ENCODE results near the gene DDIT3. TPM values are rescaled to one million over a fixed set of nuclear protein-coding genes. Genes with fewer than 3 reads are reported as not detected.
A peak's percentile ranks its signal among the peaks of the same experiment; 100 is the strongest.

The DDIT3 gene
- total RNA-seq, 1 experiment from 2014 or later, result 17.1 TPM

- Histone ChIP-seq H3K27me3 (no peaks in the 10 kb centered on the region; the same call in 1 of the 2 replicates), H3K9me3 (no peaks in the 10 kb centered on the region), H3K4me3 (no peak within 1 kb of the TSS), H3K36me3 (peaks cover 9% of the 10 kb centered on the region)
- DNase-seq, result peak; percentile 21
Measured at GRCh38 chr12:57549909-57550640, 29.8 kb upstream of the DDIT3 start, which contains the start of gene KIF5A. KIF5A (plus strand) TSS chr12:57550044; CDS start chr12:57550272, 228 bp downstream.

- Histone ChIP-seq H3K4me3 (no peak overlapping the region), H3K9me3 (no peaks in the 10 kb centered on the region)
- DNase-seq, result no peak
Measured at GRCh38 chr12:57549203-57549908, 29.0 kb upstream of the DDIT3 start.

DNA sequence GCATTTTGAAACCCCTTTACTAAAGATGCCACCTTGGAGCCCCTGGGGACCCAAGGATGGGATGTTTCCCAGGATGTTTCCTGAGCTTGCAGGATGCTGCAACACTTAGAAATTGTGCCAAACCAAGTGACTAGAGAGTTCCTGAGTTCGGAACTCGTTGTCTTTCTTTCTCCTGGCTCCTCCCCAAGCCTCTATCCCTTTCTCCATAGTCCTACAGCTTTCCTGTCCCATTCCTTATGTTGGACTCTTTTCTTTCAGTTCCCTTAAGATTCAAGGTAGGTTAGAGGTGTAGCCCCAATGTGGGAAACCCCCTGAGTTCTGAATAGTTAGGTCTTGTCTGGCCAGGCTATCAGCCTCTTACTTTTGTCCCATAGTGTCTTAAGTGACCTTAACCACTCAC, 28.2 kb upstream of the DDIT3 start:
- H3K4me3 ChIP-seq, result no peak overlapping the region
- DNase-seq, result no peak
- no peaks in the 10 kb centered on the region for H3K9me3 ChIP-seq
- peaks cover 14% of the 10 kb centered on the region for H3K36me3 ChIP-seq
- H3K27me3 ChIP-seq, result no peaks in the 10 kb centered on the region

More at GRCh38 chr12:57549203-57549908, 29.0 kb upstream of the DDIT3 start:
- Histone ChIP-seq H3K27me3 (no peaks in the 10 kb centered on the region; the same call in 1 of the 2 replicates), H3K36me3 (peaks cover 13% of the 10 kb centered on the region)

DNA sequence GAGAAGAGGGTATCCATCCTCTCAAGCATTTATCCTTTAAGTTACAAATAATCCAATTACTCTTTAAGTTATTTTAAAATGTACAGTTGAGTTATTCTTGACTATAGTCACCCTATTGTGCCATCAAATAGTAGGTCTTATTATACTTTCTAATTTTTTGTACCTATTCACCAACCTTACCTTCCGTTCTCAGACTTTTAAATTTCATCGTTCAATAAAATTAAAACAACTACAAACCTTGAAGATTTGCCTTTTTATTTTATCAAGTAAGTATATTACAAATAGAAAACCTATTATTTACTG, 27.6 kb upstream of the DDIT3 start:
- H3K9me3 ChIP-seq, result no peaks in the 10 kb centered on the region
- H3K36me3 ChIP-seq, result peaks cover 15% of the 10 kb centered on the region
- H3K27me3 ChIP-seq, result no peaks in the 10 kb centered on the region
- H3K4me3 ChIP-seq, result no peak overlapping the region
- DNase-seq, result no peak

DNA sequence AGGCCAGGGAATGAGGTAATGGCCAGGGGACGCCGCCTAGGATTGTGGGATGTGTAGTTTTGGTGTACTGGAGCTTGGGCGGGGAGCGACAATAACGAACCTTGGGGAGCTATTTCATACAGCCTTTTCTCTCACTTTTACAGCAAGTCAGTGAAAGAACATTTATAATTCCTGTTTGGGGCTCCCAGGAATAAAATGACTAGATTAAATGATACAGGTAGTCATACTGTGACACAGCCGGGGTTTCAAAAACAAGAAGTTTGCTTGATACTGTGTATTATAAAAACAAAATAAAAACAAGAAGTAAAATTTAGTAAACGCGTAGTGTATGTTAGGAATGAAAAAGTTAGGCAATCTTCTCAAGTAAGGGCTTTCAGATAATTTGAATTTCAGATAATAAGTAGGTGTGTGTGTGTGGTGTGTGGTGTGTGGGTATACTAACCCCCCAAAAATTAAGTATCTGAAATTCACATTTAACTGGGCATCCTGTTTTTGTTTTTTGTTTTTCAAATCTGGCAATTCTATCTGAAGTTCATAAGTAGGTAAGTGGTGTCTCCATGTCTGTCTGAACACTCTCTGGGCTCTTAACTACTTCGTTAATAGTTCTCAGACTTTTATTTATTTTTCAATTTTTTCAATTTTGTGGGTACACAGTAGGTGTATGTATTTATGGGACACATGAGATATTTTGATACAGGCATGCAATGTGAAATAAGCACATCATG, 27.1 kb upstream of the DDIT3 start:
- H3K36me3 ChIP-seq, result peaks cover 18% of the 10 kb centered on the region
- no peaks in the 10 kb centered on the region for H3K9me3 ChIP-seq
- DNase-seq, result no peak
- H3K4me3 ChIP-seq, result peak overlapping the region; percentile 91
- no peaks in the 10 kb centered on the region for H3K27me3 ChIP-seq

- Histone ChIP-seq H3K9me3 (no peaks in the 10 kb centered on the region), H3K27me3 (no peaks in the 10 kb centered on the region), H3K36me3 (peaks cover 25% of the 10 kb centered on the region), H3K4me3 (peak within 1 kb of the TSS; percentile 91)
- DNase-seq, result peak; percentile 98
Measured at GRCh38 chr12:57546438-57547287, 26.3 kb upstream of the DDIT3 start, which contains the start of gene DCTN2. DCTN2 (minus strand) TSS chr12:57547192; CDS start chr12:57547063, 129 bp downstream.

DNA sequence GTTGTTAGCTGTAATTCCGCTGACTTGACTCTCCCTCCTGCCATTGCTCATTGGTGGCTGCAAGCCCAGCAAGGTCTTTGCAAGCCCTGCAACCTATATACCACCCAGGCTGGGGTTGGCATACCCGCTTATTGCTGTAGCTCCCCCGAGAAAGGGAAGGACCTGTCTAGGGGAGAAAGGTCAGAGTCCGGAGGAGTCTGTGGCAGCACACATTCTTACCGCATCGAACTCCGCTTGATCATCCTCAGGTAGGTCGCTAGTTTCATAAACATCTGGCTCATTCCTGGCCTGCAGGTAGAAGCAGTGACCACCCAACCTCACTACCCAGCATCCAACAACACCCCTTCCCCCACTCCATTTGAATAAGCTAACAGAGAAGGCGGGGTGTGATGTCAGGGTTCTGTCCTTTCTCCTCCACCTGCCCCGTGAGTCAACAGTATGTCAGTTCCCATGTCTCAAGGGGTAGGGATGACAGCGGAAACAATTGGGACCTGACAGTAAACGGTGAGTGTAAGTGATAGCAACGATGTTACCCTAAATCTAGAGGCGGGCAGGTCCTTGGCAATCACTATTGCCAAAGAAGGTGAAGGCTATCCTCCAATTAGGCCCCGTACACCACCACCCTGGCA, 25.6 kb upstream of the DDIT3 start:
- Histone ChIP-seq H3K9me3 (no peaks in the 10 kb centered on the region), H3K27me3 (no peaks in the 10 kb centered on the region), H3K4me3 (peak overlapping the region; percentile 91), H3K36me3 (peaks cover 26% of the 10 kb centered on the region)
- no peak for DNase-seq

DNA sequence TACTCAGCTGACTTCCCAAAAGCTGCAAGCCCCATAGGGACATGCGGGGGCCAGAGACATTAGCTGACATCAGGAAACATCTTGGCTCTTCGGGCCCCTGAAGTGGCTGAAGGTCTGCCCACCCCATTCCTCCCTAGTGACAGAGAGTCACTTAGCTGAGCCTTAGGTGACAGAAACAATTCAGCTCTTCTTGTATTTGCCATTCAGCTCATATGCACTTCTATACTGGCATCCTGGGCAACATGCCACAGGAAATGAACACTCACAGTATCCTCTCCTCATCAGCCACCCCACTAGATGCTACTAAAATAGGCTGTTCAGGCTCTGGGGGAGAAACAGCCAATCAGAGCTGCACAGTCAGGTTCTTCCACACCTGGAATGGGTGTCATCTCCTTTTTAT, 23.3 kb upstream of the DDIT3 start:
- Histone ChIP-seq H3K36me3 (peaks cover 40% of the 10 kb centered on the region), H3K9me3 (no peaks in the 10 kb centered on the region), H3K27me3 (no peaks in the 10 kb centered on the region), H3K4me3 (no peak overlapping the region)
- DNase-seq, result no peak

DNA sequence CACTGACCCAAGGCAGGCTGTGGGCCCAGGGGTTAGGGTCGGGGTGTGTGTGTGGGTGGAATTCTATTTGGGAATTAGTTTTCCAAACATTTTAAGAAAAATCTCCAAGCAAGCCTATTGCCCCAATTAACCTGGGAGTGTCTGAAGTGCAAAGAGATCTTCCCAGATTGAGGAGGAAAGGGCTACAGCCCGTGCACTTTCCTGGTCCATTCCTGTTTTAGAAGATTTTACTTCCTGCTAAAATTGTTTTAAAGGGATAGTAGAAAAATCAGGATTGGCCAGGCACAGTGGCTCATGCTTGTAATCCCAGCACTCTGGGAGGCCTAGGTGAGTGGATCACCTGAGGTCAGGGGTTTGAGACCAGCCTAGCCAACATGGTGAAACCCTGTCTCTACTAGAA, 21.4 kb upstream of the DDIT3 start:
- Histone ChIP-seq H3K36me3 (peaks cover 41% of the 10 kb centered on the region), H3K4me3 (no peak overlapping the region), H3K27me3 (no peaks in the 10 kb centered on the region), H3K9me3 (no peaks in the 10 kb centered on the region)
- no peak for DNase-seq

DNA sequence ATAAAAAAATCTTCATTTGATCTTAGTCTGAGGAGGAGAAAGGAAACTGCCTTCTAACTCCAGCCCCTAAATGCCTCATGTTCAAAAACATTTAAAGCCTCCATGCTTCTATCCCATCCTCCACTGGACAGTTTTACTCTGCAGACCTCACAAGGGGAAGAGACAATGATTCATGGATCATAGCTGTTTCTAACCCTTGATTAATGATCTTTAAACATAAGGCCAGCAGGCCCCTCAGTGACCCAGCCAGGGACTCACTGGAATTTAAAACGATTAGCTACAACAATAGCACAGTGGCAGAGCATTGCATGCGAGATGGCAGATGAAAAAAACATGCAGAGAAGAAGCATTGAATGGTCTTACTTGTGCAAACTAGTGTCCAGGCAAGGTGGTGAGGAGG, 20.7 kb upstream of the DDIT3 start:
- no peak for DNase-seq
- Histone ChIP-seq H3K27me3 (no peaks in the 10 kb centered on the region), H3K36me3 (peaks cover 40% of the 10 kb centered on the region)

DNA sequence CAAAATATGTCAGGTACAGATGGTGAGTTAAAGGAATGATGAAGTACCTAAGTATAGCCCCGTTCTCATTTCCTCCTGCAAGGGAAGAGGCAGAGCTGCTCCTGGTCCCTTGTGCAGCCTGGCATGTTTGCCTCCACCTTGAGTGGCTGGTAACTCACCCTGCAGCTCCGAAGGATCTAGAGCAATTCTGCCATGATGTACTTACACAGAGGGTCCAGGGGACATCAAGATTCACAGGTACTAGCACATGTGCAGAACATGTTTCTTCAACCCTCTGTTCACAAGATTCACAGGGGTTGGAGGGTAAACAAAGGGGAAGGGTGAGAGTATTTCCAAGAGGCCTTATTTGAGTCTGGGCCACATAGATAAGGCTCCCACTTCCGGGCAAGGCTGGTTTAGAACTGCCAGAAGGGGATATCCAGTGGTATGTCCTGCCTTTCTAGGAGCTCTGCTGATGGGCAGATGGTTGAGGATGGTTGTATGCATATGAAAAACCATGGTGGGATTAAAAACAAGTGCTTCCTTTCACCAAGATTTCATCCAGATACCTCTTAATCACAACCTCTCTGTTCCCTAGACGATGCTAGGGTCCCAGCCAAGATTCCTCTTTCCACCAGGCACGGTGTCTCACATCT, 18.9 kb upstream of the DDIT3 start:
- H3K9me3 ChIP-seq, result no peaks in the 10 kb centered on the region
- H3K4me3 ChIP-seq, result no peak overlapping the region
- DNase-seq, result no peak
- H3K27me3 ChIP-seq, result no peaks in the 10 kb centered on the region
- peaks cover 39% of the 10 kb centered on the region for H3K36me3 ChIP-seq

More for the DNA sequence above, 20.7 kb upstream of the DDIT3 start:
- H3K9me3 ChIP-seq, result no peaks in the 10 kb centered on the region
- no peak overlapping the region for H3K4me3 ChIP-seq

DNA sequence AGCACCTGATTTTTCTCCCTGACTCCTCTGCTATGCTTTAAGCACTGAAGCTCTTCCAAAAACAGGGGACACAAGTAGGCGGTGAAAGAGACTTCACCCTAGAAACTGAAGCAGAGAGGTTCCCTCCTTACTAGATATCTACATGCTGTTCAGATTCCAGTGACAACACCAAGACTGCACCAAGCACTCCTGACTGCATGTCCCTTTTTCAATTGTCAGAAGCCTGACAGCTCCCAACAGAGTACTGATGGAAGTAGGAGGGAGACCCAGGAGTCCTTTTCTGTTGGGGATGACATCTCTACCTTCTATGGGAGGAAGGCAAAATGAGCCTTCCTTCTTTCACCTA, 16.3 kb upstream of the DDIT3 start:
- peaks cover 49% of the 10 kb centered on the region for H3K36me3 ChIP-seq
- no peak for DNase-seq
- no peaks in the 10 kb centered on the region for H3K27me3 ChIP-seq
- no peaks in the 10 kb centered on the region for H3K9me3 ChIP-seq
- no peak overlapping the region for H3K4me3 ChIP-seq

DNA sequence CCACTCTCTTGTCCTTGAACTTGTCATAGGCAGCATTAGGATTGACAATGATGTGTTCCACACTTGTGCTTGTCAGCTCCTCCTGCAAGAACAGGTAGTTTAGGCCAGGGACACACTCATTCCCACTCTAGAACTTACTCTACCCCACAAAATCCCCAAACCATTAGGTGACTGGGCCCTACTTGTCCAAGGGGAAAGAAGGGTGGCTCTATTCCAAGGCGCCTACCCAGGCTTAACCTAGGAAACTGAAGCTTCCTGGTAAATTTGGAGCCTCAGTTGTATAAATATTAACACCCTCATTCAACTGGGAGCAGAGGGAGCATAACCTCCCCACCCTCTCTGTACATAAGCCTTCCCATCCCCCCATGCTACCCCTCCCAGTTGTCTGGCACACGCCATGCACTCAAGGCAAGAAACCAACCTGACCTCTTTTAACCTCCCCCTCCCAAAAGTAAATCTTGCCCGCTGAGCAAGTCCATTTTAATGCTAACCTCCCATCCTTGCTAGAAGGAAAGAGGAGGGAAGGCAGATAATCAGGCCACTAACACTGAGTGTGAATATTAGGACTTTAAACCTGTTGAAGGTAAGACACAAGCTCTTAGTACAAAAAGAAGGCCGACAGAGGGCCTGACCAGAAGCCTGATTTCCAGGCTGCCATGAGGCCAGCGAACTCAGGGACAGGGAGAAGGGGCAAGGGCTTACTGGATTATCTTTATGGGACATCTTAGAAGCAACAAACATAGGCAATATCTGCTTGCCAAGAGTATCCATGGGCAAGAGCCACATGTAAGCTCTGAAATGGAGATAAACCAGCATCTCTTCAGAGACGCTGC, 15.7 kb upstream of the DDIT3 start:
- no peak for DNase-seq
- peaks cover 51% of the 10 kb centered on the region for H3K36me3 ChIP-seq

DNA sequence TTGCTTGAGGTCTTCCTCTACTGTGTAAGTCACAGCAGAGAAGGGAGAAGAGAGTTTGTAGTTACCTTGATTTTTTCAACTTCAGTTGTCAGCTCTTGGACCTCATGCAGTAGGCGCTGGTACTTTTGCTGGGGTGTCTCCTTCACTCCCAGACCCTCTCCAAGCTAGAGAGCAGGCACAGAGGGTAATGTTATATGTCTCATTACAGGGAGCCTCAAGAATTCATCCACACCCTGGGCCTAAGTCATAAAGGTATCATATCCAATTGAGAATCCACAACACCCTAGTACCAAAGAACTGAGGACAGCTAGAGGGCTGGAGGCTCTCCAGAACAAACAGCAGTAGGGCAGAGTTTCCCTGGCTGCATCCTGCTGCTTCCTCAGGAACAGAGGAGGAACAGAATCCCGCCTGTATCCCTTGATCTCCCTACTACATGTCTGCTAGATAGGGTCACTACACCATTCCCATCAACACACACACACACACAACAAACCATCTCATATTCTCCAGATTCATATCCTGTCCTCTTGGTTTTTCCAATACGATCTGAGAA, 14.8 kb upstream of the DDIT3 start:
- Histone ChIP-seq H3K4me3 (no peak overlapping the region), H3K36me3 (peaks cover 54% of the 10 kb centered on the region), H3K27me3 (no peaks in the 10 kb centered on the region), H3K9me3 (no peaks in the 10 kb centered on the region)
- no peak for DNase-seq

More for the DNA sequence above, 15.7 kb upstream of the DDIT3 start:
- H3K9me3 ChIP-seq, result no peaks in the 10 kb centered on the region
- no peak overlapping the region for H3K4me3 ChIP-seq
- no peaks in the 10 kb centered on the region for H3K27me3 ChIP-seq

DNA sequence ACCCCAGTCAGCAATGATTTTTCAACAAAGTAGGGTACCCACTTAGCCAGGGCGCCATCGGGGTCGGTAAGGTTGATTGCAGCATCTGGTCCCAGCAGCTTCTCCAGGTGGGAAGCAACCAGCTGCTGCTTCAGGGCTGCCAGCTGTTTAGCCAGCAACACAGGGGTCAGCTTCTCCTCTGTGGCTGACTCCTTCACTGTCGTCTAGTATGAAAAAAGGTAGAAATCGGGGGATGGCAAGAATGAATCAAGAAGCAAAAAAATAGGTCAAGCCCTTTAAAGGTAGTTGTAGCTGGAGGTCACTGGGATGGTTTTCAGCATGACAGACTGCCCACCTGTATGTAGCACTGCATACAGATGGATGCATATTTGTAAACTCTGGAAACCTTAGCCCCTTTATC, 13.9 kb upstream of the DDIT3 start:
- DNase-seq, result no peak
- Histone ChIP-seq H3K27me3 (no peaks in the 10 kb centered on the region), H3K9me3 (no peaks in the 10 kb centered on the region), H3K4me3 (no peak overlapping the region), H3K36me3 (peaks cover 56% of the 10 kb centered on the region)
